Bronchial epithelial cell (primary cell): ENCODE measurements around the gene B4GALNT2. TPM values are rescaled to one million over a fixed set of nuclear protein-coding genes. Genes with fewer than 3 reads are reported as not detected.
A peak's percentile ranks its signal among the peaks of the same experiment; 100 is the strongest.

Source experiments
- DNase-seq: peaks from one replicate; pipeline ENCODE4 v3.0.0-alpha.2; 2010; ENCODE audit warnings: low read depth
- FAIRE-seq: peaks from 2 replicates; lab custom pipeline; 2011; peaks lifted over from hg19 to GRCh38; lab: Jason Lieb, UNC
- H3K27me3 ChIP-seq: 2 replicates; pipeline ENCODE4 v1.5.1; 2011; ENCODE audit warnings: low read length; ENCODE audit not compliant: control insufficient read depth, insufficient read depth
- H3K36me3 ChIP-seq: 2 replicates; pipeline ENCODE4 v1.5.1; 2011; ENCODE audit warnings: low read length; ENCODE audit not compliant: control insufficient read depth, insufficient read depth
- H3K4me3 ChIP-seq: 2 replicates; pipeline ENCODE4 v1.5.1; 2011; ENCODE audit warnings: mild to moderate bottlenecking, low read depth, low read length, control low read depth
- CTCF ChIP-seq: IDR thresholded peaks from 2 replicates; pipeline ENCODE4 v1.5.1; 2011; ENCODE audit warnings: mild to moderate bottlenecking, moderate library complexity, low read length, control low read depth, inconsistent platforms; ENCODE audit not compliant: insufficient read depth, severe bottlenecking
- total RNA-seq: library from RNA; depleted of rRNA; stranded (reverse); fragments of >200 nt; gene quantifications from 2 replicates; pipeline ENCODE4 v1.2.1, GENCODE V29; 2014

B4GALNT2 gene
- total RNA-seq, 1 donor from 2014 or later = 4.2 TPM

- no peak for TF ChIP-seq CTCF
- no peak for FAIRE-seq
- peaks cover 1% of the 10 kb centered on the region for H3K27me3 ChIP-seq
- no peak overlapping the region for H3K4me3 ChIP-seq
- no peaks in the 10 kb centered on the region for H3K36me3 ChIP-seq
- DNase-seq = no peak
Measured at GRCh38 chr17:49201481-49201927, 68.9 kb downstream of the B4GALNT2 start.

- no peak for FAIRE-seq
Measured at GRCh38 chr17:49203796-49204195, 71.2 kb downstream of the B4GALNT2 start.

GRCh38 chr17:49204516-49204915, 71.9 kb downstream of the B4GALNT2 start:
- no peak for TF ChIP-seq CTCF
- Histone ChIP-seq H3K36me3 (no peaks in the 10 kb centered on the region), H3K4me3 (no peak overlapping the region), H3K27me3 (peaks cover 8% of the 10 kb centered on the region)
- DNase-seq (no peak), FAIRE-seq (no peak)

More at GRCh38 chr17:49203796-49204195, 71.2 kb downstream of the B4GALNT2 start:
- no peak overlapping the region for H3K4me3 ChIP-seq
- TF ChIP-seq CTCF = no peak
- H3K36me3 ChIP-seq = no peaks in the 10 kb centered on the region
- peaks cover 6% of the 10 kb centered on the region for H3K27me3 ChIP-seq
- DNase-seq = no peak

- TF ChIP-seq CTCF = no peak
- no peaks in the 10 kb centered on the region for H3K36me3 ChIP-seq
- no peak overlapping the region for H3K4me3 ChIP-seq
- H3K27me3 ChIP-seq = peaks cover 8% of the 10 kb centered on the region
- DNase-seq (peak; percentile 16), FAIRE-seq (no peak)
Measured at GRCh38 chr17:49209061-49209571, 76.5 kb downstream of the B4GALNT2 start.

- H3K27me3 ChIP-seq = peaks cover 8% of the 10 kb centered on the region
- no peak within 1 kb of the TSS for H3K4me3 ChIP-seq
- no peaks in the 10 kb centered on the region for H3K36me3 ChIP-seq
- DNase-seq (no peak), FAIRE-seq (no peak)
- no peak for TF ChIP-seq CTCF
Measured at GRCh38 chr17:49210158-49211029, 77.8 kb downstream of the B4GALNT2 start, which contains the start of the genes ABI3 and GNGT2. ABI3 (plus strand) TSS chr17:49210707; CDS start chr17:49210725, 18 bp downstream. GNGT2 (minus strand) TSS chr17:49210574; CDS start chr17:49207422, 3,152 bp downstream.
